T-helper 9 cell (primary cell): ENCODE results near the gene WHRN.

ENCODE experiments used
- DNase-seq: peaks from one replicate; pipeline ENCODE4 v3.0.0-alpha.2; 2020

The WHRN gene

GRCh38 chr9:114376586-114377445 is 128.5 kb downstream of the WHRN start:
- no peak for DNase-seq

DNA sequence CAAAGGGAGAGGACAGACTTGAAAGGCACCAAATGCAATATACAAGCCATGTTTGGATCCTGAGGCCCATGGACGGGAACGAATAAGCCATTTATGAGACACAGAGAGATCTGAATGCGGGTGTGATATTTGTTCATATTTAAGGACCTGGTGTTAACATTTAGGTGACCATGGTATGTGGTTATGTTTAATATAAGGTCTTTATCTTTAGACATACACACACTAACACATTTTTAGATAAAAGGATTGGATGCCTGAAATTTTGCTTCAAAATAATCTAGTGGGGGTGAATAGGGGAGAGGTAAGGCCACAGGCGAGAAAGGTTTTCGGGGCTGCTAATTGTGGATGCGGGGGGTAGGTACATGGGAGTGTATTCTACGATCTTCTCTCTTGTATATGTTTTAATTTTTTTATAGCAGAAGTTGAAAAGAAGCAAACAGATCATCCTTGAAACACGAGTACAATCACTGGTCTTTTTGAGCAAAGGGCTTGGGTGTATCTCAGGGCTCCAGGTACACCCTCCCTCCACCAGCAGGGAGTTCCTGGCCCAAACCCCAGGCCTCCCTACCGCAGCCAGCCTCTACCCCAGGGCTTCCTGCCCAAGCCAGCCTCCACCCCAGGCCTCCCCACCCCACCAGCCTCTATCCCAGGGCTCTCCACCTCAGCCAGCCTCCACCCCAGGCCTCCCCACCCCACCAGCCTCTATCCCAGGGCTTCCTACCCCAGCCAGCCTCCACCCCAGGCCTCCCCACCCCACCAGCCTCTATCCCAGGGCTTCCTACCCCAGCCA is 129.7 kb downstream of the WHRN start:
- DNase-seq, result no peak

GRCh38 chr9:114374936-114375335 is 130.3 kb downstream of the WHRN start:
- DNase-seq, result no peak

DNA sequence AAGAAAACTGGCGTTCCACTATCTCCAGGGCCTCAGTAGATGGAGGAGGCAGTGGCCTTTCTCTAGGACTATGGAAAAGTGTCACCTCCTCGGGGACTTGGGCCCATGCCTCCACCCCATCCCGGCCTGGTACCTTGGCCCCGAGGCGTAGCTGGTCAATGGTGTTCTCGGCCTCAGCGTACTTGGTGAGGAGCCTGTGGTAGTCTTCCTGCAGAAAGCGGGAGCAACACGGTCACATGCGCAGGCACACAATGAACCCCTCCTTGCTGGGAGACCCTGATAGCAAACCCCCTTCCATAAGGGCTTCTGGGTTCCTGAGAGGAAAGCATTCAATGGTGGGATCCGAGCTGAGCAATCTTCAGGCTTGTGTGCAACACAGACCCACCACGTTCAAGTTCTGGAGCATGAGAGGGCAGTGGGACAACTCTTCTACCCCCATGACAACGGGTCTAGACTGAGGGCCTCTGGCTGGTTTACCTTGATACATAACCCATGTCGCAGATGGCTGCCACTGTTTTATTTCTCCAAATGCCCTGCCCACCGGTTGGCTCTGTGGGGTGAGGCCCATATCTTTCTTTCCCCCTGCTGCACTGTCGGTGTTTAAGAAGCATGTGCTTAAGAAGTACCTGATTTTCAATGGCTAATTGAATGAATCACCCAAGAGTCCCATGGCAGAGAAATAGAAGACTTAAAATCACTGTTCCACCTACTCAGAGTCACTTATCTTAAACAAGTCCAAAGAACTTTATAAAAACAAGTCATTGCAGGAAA is 131.1 kb downstream of the WHRN start:
- DNase-seq, result no peak

DNA sequence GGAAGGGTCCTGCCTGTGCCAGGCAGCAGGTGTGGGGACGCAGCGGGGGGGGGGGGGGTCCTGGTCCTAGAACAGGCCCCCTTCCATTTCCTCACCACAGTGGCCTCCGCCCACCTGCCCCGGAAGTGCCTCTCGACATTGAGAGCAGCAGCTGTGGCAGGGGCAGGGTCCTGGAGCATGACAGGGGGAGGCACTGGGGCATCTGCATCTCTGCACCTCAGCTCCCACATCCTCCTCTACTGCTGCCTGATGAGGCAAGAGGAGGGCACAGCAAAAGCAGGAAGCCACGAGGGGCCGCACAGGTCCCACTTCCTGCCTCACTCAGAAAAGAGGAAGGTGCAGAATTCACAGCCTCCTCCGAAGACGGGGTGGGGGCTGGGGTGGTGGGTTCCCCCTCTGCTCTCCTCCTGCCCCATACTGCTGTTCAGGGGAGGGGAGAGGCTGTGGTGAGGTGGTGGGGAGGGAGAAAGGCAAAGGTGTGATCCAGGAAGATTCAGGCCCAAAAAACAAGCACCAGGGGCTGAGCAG is 132.3 kb downstream of the WHRN start:
- DNase-seq, result peak; percentile 75

DNA sequence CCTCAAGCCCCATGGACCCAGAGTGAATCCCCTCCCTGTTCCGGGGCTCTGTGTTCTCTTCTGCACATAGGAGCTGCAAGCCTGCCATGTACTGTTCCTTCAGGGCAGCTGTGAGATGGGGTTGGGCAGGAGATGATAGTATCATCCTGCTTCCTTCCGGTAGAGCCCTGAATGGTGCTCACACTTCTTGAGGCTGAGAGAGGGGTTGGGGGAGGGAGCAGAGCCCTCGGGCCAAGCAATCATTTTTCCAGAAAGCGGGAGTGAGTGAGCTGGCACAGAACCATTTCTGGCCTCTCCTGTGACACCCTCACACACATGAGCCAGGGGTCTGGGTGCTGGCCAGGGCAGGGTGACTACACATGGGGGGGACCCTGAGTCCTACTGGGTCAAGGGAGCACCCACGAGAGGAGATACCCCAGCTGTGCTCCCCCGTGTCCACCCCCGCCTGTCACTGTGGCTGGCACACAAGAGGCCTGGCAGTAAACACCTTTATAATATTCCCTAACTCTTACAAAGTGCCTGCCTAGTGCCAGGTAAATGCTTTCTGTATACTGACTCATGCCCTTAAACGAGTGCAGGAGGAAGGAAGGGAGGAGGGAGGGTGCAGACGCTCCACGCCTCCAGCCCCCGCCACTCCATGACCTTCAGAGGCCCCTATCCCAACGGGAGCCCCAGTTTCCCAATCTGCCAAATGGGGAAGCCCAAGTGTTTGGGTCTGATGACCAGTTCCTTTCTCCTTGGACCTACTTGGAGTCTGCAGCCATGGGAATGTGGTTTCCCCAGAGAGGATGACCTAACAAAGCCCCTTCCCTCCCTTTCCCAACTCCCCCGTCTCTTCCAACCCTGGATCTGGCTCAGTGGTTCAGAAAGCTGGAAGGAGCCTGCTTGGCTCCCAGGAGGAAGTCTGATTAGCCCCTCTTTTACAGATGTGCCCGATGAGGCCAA is 133.0 kb downstream of the WHRN start:
- no peak for DNase-seq

DNA sequence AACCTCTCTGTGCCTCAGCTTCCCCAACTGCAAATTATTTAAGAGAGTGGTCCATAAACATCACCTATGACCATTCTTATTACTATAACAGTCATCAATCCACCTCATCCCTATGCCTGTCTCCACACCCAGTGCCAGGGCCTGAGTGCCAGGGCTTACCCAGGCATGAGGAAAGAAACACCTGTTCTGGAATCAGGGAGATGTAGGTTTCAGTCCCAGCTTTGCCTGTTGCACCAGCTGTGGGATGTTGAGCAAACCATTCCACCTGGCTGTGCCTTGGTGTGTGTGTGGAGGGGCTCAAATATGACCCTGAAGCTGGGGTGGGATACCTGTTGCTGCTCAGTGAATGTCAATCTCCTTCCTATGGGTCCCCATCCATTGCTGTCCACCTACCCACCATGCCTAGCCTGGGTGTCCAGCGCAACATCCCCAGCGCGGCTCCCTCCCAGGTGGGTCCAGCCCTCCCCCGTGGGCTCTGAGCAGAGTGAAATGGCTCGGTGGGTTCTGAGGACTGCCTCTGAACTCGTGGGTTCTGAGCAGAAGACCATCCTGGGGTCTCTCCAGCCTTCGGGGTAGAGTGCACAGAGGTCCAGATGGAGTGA is 133.8 kb downstream of the WHRN start:
- DNase-seq, result no peak

- DNase-seq, result no peak
These were observed 134.3 kb downstream of the WHRN start for GRCh38 chr9:114370968-114371320.

DNA sequence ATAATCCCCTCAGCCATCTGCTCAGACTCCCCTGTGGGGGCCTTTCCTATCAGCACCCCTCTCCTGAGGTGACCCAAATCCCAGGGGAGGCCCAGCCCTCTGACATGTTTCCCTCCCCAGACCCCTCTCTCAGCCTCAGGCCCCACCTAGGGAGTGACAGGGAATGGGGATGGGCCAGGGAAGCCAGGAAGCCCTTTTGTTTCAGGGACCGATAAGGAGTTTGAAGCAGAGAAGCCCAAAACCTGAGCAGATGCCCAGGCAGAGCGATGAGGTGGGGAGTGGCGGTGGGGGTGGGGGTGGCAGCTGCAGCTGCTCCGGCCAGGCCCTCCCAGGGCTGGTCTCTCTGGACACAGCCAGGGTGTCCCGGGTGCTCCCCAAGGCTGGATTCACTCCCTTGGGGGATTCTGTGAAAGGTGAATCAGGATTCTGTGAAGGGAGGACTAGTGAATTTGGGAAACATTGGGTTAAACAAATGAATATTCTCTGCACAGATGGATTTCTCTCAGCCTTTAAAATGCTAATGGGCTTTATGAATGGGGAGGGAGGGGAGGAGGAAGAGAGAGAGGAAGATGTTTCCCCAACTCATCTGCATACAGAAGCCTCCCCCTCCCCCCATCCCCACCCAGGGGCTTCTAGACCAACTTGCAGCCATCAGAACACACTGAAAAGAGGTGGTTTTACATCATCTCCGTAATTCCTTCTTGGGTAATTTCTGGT is 134.9 kb downstream of the WHRN start:
- no peak for DNase-seq

- no peak for DNase-seq
These were observed 135.8 kb downstream of the WHRN start for GRCh38 chr9:114369216-114370130.

DNA sequence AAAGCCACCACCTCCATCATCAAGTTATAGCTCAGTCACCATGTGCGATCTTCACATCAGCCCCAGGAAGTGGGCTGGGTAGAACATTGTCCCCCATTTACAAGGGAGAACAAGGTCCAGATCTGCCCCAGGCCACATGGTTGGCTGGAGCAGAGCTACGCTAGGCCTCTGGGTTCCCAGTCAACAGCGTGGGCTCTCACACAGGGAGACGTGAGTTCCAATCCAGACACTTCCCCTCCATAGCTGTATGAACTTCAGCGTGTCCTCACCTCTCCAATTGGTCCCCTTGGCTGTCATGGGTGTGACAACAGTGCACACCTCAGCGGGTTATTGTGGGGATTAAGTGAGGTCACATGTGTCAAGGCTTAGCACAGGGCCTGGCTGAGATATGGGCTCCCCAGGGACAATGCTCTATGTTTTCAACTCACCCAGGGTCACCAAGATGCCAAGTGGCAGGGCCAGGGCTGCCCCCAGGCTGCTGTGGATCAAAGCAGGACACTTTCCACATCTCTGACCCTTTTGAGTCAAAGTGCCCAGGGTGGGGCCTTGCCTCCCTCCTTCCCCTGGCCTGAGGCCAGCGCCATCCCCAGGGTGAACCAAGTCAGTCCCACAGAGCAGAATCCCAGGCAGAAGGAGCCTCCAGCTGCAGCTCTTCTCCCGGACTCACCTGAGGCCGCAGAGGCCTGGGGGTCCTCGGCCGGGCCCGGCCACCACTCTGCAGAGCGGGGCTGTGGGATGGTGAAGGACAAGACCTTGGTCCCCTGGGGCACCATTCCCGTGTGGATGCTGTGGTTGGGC is 137.3 kb downstream of the WHRN start:
- no peak for DNase-seq

DNA sequence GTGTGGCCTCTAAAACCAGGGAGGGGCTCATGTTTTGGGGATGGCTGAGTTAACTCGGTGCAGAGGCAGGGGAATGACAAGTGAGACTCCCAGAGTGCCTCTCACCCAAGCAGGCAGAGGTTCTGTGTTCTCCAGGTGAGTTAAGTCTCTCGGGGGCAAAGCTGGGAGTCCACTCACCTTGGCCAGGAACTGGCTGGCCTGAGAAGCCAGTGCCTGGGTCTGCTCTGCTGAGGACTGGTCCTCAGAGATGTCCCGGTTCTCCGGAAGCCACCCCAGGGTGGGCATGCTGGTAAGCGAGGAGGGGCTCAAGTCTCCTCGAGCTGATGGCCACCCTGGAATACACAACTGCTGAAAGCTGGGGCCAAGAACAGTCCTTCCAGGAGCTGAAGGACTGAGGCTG is 137.9 kb downstream of the WHRN start:
- no peak for DNase-seq

GRCh38 chr9:114366334-114367128 is 138.7 kb downstream of the WHRN start:
- DNase-seq, result no peak

- no peak for DNase-seq
These were observed 140.1 kb downstream of the WHRN start for GRCh38 chr9:114365194-114365593.

DNA sequence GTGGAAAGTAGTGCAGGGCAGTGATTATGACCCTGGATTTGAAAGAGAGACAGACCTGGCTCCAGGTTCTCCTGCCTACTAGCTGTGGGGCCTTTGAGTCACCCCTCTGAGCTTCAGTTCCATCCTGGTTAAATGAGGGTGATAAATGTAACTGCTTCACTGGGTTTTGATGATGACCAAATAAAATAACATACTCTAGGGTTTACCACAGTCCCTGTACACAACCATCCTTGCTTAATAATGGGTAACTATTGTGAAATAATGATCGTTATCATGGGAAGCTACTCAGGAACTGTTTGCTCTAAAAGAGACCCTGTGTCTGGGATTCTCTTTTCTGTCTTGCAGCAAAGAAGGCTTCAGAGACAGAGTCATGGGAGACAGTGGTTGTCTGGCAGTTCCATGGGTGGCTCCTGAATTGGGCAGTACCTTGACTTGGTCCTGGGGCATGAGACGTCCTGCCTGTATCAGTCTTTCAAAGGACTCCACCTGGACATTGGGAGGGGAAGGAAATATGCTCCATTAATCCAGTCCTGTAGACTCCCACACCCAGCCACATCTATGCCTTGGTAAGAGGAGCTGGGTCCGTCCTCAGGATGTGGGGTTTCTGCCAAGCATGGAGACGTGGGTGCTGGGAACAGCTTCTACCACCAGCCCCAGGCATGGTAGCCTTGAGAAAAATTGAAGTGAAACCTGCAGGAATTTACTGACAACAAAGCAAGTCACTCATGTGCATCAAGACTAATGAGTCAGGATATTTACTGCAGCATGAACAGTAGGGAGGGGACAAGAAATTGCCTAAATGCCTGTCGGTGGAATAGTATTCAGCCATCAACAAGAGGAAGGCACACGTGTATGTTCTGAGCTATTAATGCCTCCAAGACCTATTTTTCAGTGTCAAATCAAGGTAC is 140.9 kb downstream of the WHRN start:
- DNase-seq, result no peak

DNA sequence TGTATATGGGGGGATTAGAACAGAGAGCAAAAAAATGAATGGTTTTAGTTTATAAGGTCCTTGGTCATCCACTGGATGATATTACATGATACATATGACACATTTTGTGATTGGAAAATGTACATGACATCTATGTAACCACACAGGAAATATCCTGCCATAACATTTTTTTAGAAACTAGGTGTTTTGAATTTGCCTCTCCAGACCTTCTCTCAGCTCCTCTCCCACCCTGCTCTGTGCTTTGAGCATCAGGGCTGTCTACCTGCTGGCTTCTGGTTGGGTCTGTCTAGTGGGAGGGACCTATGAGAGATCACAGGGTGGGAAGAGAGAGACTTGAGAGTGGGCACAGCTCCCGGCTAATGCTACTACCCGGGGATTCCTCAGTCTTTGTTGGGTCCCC is 141.8 kb downstream of the WHRN start:
- no peak for DNase-seq

DNA sequence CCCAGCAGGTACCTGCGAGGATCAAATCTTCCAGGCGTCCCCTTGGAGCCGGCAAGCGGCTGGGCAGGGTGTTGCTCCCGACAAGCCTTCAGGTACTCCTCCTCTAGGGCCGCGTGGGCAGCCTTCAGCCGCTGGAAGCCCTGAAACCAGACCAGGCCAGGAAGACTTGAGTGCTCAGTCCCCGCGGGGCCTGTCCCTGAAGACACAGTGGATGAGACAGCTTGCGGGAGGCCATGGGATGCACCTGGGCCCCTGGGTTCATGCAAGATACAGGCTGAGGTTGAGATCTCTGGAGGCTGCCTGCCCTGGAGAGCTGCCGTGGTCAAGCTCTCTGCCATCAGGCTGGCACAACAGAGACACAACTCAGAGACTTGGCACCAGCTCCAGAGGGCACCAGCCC is 142.9 kb downstream of the WHRN start:
- no peak for DNase-seq
